Effector memory CD4-positive, alpha-beta T cell (primary cell): Measurements from ENCODE around the gene PRKCQ.

Experiments used
- DNase-seq, 3 donors: peaks; one replicate each; pipeline ENCODE4 v3.0.0-alpha.2; 2020
- H3K27ac ChIP-seq: 2 replicates; pipeline ENCODE4 v1.7.0; 2013; ENCODE audit warnings: mild to moderate bottlenecking, low read length, moderate library complexity; ENCODE audit not compliant: insufficient read depth, poor library complexity, severe bottlenecking
- H3K27me3 ChIP-seq: replicated peaks from 2 replicates; pipeline ENCODE4 v1.7.0; 2013; ENCODE audit warnings: mild to moderate bottlenecking, low read length; ENCODE audit not compliant: insufficient read depth, control insufficient read depth, poor library complexity, severe bottlenecking
- H3K36me3 ChIP-seq: 2 replicates; pipeline ENCODE4 v1.7.0; 2013; ENCODE audit warnings: mild to moderate bottlenecking, low read length, moderate library complexity; ENCODE audit not compliant: control insufficient read depth, insufficient read depth
- H3K4me1 ChIP-seq: 2 replicates; pipeline ENCODE4 v1.7.0; 2013; ENCODE audit warnings: low read length, mild to moderate bottlenecking; ENCODE audit not compliant: control insufficient read depth, insufficient read depth, poor library complexity, severe bottlenecking
- H3K4me3 ChIP-seq: 2 replicates; pipeline ENCODE4 v1.7.0; 2013; ENCODE audit warnings: low read length, low read depth, mild to moderate bottlenecking; ENCODE audit not compliant: insufficient read depth, poor library complexity, severe bottlenecking
- H3K9me3 ChIP-seq: 2 replicates; pipeline ENCODE4 v1.7.0; 2013; ENCODE audit warnings: mild to moderate bottlenecking, low read length, moderate library complexity; ENCODE audit not compliant: control insufficient read depth

PRKCQ gene

DNA sequence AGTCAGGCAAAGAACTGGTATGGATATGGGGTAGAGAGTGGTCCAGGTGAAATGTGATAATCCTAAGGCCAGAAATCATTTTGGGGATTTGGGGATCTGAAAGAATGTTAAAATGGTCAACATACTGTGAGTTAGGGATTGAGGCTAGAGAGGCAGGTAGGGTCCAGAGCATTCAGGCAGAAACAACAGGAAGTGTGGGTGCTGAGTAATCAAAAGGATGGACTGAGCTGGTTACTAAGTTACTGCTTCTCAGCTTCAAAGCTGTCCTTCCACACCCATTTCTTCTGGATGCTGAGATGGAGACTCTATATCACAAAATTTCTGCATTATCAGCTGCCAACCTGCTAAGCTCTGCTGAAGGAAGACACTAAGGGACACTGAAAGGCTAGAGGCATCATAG is 30.6 kb upstream of the PRKCQ start:
- H3K27me3 ChIP-seq = no peaks in the 10 kb centered on the region
- peaks cover 14% of the 10 kb centered on the region for H3K36me3 ChIP-seq
- H3K4me3 ChIP-seq = no peak overlapping the region
- peaks cover 11% of the 10 kb centered on the region for H3K4me1 ChIP-seq
- no peak overlapping the region for H3K27ac ChIP-seq
- DNase-seq = no peak
- H3K9me3 ChIP-seq = no peaks in the 10 kb centered on the region

DNA sequence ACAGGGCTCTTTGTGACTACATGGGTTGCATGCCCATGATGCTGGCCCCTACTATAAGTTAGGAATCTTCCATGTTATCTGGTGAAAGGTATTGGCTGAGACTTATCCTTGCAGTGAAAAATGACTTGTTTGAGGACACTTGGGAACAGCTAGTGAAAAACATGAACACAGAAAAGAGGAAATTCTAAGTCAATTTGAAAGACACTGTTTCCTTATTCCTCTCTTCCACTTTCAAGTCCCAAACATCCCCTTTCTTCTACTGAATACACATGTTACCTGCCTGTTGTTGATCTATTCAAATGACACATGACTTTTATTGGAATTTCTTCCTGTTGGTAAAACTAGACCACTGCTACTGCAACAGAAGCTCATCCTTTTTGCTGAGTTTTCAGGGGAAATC is 29.5 kb upstream of the PRKCQ start:
- Histone ChIP-seq H3K4me1 (peaks cover 11% of the 10 kb centered on the region), H3K27ac (no peak overlapping the region), H3K4me3 (no peak overlapping the region), H3K9me3 (no peaks in the 10 kb centered on the region), H3K27me3 (no peaks in the 10 kb centered on the region), H3K36me3 (peaks cover 14% of the 10 kb centered on the region)
- no peak for DNase-seq

DNA sequence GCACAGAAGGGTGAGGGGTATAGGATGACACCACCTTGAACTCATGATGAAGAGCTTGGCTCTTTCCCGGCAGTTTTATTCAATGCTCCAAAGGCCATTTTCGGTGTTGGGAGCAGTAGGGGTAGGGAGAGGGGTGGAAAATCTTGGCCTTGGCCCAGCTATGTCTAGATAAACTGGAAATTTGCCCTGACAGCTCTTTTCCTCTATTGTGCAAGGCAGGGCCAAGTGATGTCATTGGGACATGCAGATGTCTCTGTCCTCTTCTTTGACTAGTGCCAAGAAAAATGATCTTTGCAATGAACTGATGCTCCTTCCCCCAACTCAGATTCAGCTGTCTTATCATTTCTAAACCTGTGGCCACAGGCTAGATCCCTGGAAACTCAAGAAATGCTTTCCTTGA is 27.7 kb upstream of the PRKCQ start:
- Histone ChIP-seq H3K27ac (peak overlapping the region; percentile 65), H3K36me3 (peaks cover 14% of the 10 kb centered on the region), H3K9me3 (no peaks in the 10 kb centered on the region), H3K27me3 (no peaks in the 10 kb centered on the region), H3K4me1 (peaks cover 11% of the 10 kb centered on the region), H3K4me3 (no peak overlapping the region)
- DNase-seq = no peak

DNA sequence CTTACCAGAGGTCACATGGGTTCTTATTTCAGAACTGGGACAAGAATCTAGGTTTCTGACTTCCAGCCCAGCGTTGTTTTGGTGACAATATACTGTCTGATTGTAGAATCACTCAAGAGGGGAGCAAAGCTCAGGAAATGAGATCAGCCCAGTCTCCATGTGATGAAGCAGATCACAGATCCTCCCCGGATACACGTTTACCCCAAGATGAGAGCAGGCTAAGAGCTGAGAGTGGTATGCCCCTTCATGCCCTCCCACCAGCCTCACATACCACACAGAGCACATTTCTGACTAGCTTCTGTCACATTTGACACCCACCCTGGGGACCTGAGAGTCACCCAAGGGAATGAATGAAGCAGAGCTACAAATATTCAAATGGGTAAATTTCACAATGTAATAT is 27.1 kb upstream of the PRKCQ start:
- H3K27ac ChIP-seq = peak overlapping the region; percentile 65
- DNase-seq = peak in 2 of 3 donors; percentile 5 to 29

DNA sequence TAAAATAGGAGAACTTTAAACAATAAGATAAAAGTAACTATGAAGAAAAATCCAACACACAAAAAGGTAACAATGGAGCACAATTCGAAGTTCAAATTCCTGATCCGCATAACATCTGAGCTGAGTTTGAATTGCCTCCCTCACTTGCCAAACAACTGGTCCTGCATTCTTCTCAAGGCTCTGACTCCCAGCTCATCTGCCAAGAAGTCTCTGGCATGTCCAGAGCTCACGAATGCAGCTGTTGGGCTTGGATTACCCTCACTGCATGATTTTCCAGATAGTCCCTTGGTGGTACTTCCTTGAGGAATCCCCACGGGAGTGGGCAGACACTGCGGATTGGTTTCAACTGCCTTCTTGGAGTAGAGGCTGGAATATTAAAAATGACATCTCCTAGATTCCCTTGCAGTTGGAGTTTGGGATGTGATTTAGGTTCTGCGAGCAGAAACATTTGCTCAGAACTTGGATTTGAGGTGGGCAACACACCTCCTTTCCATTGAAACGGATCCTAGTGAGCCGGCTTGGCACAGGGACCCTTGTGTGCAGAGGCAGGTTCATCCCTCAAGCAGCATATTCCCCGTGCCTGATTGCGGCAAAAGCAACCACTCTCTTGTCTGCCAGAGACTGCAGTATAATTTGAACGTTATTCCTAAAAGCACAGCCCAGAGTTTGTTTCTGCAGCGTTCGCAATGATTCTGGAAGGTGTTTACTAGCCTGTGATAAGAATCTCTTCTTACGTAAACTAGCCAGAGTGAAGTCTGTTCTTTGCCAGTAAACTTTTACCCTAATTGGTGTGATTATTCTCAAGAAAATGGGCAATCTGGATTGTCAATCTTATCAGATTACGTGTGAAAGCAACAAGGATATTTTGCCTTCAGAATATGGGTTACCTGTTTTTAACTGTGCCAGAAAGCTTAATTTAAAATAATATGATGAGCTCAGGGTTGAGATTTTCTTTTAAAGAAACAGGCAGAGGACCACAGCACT is 23.4 kb upstream of the PRKCQ start:
- no peak overlapping the region for H3K4me3 ChIP-seq
- H3K4me1 ChIP-seq = peaks cover 23% of the 10 kb centered on the region
- peaks cover 8% of the 10 kb centered on the region for H3K36me3 ChIP-seq
- H3K27me3 ChIP-seq = no peaks in the 10 kb centered on the region
- DNase-seq = no peak
- H3K9me3 ChIP-seq = no peaks in the 10 kb centered on the region
- no peak overlapping the region for H3K27ac ChIP-seq

More for the DNA sequence above, 27.1 kb upstream of the PRKCQ start:
- Histone ChIP-seq H3K4me3 (no peak overlapping the region), H3K36me3 (peaks cover 14% of the 10 kb centered on the region), H3K9me3 (no peaks in the 10 kb centered on the region), H3K27me3 (no peaks in the 10 kb centered on the region), H3K4me1 (peaks cover 11% of the 10 kb centered on the region)

DNA sequence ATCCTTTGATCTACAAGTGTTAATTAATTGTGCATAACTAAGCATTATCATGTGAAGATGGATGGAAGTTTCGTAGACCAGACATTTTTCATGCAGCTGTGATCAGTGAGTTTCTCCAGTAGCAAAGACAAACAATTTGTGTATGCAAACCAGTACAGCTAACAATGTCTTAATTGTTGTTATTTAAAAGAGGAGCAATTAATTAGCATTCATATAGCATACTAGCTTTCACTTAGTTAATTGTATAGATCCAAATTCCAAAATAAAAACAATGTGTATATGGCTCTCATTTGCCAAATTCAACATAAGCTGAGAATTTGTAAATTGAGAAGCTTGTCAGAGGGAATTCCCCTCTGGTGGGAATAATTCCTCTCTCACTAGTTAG is 22.6 kb upstream of the PRKCQ start:
- H3K9me3 ChIP-seq = no peaks in the 10 kb centered on the region
- no peak overlapping the region for H3K4me3 ChIP-seq
- no peak for DNase-seq
- H3K36me3 ChIP-seq = peaks cover 5% of the 10 kb centered on the region
- peaks cover 23% of the 10 kb centered on the region for H3K4me1 ChIP-seq
- H3K27ac ChIP-seq = no peak overlapping the region
- no peaks in the 10 kb centered on the region for H3K27me3 ChIP-seq

DNA sequence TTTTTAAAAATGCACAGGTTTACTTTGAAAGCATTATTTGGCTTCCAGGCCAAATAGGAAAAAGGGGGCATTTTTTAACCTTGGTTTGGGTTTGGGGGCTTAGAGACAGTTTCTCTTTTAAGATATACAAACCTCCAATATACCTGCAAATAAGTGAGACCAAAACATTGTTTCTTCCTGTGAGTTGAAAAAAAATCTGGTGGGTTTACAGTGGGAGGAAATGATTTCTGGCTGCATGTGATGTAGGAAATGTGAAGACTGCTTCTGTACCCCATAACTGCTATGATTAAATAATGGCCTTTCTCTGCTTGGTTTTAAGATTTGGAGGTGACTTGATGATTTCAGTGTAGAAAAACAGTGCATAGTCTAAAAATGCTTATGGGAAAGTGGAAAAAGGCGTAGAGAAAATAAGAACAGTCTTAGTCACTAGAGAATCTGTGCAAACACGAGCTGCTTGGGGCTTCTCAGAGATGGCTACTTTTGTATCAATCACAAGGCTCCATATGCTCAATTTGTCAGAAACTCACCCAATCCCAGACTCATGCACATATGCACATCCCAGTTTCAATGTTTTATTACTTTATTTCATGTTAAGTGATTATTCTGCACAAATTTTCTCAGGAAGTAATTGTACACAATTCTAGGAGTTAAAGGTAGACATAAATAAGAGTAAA is 22.1 kb upstream of the PRKCQ start:
- DNase-seq = no peak
- no peak overlapping the region for H3K4me3 ChIP-seq
- H3K9me3 ChIP-seq = no peaks in the 10 kb centered on the region
- no peak overlapping the region for H3K27ac ChIP-seq
- H3K27me3 ChIP-seq = no peaks in the 10 kb centered on the region
- H3K4me1 ChIP-seq = peaks cover 23% of the 10 kb centered on the region
- H3K36me3 ChIP-seq = peaks cover 5% of the 10 kb centered on the region

DNA sequence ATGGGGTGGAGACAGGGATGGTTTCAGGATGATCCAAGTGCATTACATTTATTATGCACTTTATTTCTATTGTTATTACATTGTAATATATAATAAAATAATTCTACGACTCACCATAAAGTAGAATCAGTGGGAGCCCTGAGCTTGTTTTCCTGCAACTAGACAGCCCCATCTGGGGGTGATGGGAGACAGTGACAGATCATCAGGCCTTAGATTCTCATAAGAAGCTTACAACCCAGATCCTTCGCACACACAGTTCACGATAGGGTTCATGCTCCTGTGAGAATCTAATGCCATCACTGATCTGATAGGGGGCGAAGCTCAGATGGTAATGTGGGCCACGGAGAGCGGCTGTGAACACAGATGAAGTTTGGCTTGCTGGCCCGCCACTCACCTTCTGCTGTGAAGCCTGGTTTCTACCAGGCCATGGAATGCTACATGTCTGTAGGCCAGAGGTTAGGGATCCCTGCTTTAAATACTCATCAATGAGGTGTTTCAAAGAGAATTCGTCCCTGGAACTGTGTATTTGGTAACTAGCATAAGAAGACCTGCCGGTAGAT is 21.2 kb upstream of the PRKCQ start:
- Histone ChIP-seq H3K36me3 (peaks cover 5% of the 10 kb centered on the region), H3K27ac (no peak overlapping the region), H3K4me3 (no peak overlapping the region), H3K9me3 (no peaks in the 10 kb centered on the region), H3K27me3 (no peaks in the 10 kb centered on the region), H3K4me1 (peaks cover 26% of the 10 kb centered on the region)
- DNase-seq = peak in 1 of 3 donors; percentile 22

DNA sequence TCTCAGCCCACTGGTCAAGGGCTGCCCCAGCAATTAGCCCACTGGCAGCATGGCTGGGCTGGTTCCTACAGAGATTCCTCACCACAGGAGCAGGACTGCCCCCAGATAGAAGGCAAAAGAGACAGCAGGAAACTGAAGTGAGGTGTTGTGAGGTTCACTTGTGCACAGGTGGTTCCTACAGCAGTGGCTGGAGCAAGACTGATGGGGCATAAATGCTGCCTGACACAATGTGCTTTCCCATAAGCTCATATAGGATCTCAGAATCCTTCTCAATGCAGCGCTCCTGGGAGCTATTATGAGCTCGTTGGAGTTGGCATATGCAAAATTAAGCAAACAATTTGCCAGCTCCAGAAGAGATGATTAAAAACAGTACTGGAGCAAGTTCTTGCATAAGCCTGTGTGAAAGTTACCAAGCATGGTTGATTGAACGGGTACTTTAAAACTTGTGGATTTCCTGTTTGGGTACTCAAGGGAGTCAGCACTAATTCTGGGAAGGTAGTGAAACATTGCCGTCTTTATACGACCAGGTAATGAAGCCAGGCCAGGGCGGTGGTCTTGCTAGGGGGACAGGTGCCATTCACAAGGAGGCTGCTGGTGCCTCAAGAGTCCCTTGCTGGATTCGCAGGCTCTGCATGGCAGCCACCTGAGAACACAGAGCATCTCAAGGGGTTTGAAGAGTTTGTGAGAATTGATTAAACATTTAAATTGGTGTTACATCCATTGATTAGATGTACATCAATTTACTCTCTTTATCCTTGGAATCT is 20.3 kb upstream of the PRKCQ start:
- H3K4me1 ChIP-seq = peaks cover 26% of the 10 kb centered on the region
- no peaks in the 10 kb centered on the region for H3K9me3 ChIP-seq
- peaks cover 5% of the 10 kb centered on the region for H3K36me3 ChIP-seq
- H3K27me3 ChIP-seq = no peaks in the 10 kb centered on the region
- H3K27ac ChIP-seq = peak overlapping the region; percentile 15
- no peak for DNase-seq
- peak overlapping the region; percentile 9 for H3K4me3 ChIP-seq
